PC-9 (cell line): Measurements from ENCODE around the gene SLC44A4.
"Not testable (repeated sequence)": the region's sequence is repeated elsewhere in the genome, so short reads cannot be mapped to it uniquely, and the experiment has no call there.

ENCODE experiments used
- EZH2 ChIP-seq: fragments of 200-600 bp; sonication (generic); IDR thresholded peaks from 2 replicates; pipeline ENCODE4 v1.8.0; 2017; ENCODE audit warnings: antibody characterized with exemption, low read depth
- TF ChIP-seq, protein P1 (sequence below): fragments of 200-600 bp; sonication (generic); conservative IDR thresholded peaks from 2 replicates; pipeline ENCODE4 v1.6.1; 2017; ENCODE audit warnings: mixed run types, antibody characterized with exemption, mild to moderate bottlenecking, moderate library complexity

- TF ChIP-seq, protein P1, sequence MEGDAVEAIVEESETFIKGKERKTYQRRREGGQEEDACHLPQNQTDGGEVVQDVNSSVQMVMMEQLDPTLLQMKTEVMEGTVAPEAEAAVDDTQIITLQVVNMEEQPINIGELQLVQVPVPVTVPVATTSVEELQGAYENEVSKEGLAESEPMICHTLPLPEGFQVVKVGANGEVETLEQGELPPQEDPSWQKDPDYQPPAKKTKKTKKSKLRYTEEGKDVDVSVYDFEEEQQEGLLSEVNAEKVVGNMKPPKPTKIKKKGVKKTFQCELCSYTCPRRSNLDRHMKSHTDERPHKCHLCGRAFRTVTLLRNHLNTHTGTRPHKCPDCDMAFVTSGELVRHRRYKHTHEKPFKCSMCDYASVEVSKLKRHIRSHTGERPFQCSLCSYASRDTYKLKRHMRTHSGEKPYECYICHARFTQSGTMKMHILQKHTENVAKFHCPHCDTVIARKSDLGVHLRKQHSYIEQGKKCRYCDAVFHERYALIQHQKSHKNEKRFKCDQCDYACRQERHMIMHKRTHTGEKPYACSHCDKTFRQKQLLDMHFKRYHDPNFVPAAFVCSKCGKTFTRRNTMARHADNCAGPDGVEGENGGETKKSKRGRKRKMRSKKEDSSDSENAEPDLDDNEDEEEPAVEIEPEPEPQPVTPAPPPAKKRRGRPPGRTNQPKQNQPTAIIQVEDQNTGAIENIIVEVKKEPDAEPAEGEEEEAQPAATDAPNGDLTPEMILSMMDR = not testable (repeated sequence)
- TF ChIP-seq EZH2 = not testable (repeated sequence)
Measured at GRCh38 chr6:31820399-31820798, 58.4 kb downstream of the SLC44A4 start.
